ENCODE measurements around the gene CFAP299.

CFAP299 gene

DNA sequence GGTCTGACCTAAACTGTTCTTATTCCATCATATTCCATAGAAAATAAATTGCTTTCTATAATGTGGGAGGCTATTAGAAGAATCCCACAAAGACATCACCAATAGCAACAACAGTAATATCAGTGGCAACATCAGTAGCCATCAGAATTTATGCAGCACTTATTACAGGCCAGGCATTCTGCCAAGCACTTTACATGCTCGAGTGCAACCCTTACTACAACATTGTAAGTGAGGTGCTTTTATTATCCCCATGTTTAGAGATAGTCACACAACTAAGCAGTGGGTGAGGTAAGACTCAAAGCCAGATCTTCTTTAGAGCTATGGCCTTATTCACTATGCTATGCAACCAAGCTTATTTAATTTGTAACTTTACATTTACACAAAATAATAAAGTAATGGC, 377.9 kb downstream of the CFAP299 start:
- Histone ChIP-seq H3K4me1 (ENCODE audit: control extremely low read depth in 1 of 4, control insufficient read depth in 4 of 4, insufficient read depth in 4 of 4, low read length in 3 of 4) (no peaks in the 10 kb centered on the region), H3K36me3 (ENCODE audit: control insufficient read depth in 4 of 4, insufficient read depth in 4 of 4, low read length in 3 of 4) (no peaks in the 10 kb centered on the region), H3K4me3 (ENCODE audit: control insufficient read depth in 1 of 7, extremely low read depth in 1 of 7, insufficient read depth in 4 of 7, low read depth in 2 of 7, low read length in 6 of 7) (no peak overlapping the region), H3K27me3 (replicated peaks in 2 of 5; ENCODE audit: control insufficient read depth in 4 of 5, insufficient read depth in 5 of 5, low read length in 4 of 5) (no peaks in the 10 kb centered on the region), H3K27ac (ENCODE audit: insufficient read depth in 1 of 2, low read depth in 1 of 2, low read length in 2 of 2, poor library complexity in 1 of 2, severe bottlenecking in 2 of 2) (no peak overlapping the region), H3K9me3 (ENCODE audit: control extremely low read depth in 1 of 5, control insufficient read depth in 4 of 5, insufficient read depth in 2 of 5, low read depth in 1 of 5, low read length in 4 of 5) (no peaks in the 10 kb centered on the region)
- 100% methylated on average over 1 of the region's 1 CpG for WGBS (ENCODE audit: insufficient coverage)
- ChIA-PET POLR2A (no interaction called here), CTCF (no interaction called here)
- DNase-seq = no peak

GRCh38 chr4:80717204-80717603, 381.7 kb downstream of the CFAP299 start:
- DNase-seq = no peak
- peaks cover 0 to 2% (median 0%) of the 10 kb centered on the region in 5 experiments for H3K27me3 ChIP-seq (replicated peaks in 2 of 5; ENCODE audit: control insufficient read depth in 4 of 5, insufficient read depth in 5 of 5, low read length in 4 of 5)

DNA sequence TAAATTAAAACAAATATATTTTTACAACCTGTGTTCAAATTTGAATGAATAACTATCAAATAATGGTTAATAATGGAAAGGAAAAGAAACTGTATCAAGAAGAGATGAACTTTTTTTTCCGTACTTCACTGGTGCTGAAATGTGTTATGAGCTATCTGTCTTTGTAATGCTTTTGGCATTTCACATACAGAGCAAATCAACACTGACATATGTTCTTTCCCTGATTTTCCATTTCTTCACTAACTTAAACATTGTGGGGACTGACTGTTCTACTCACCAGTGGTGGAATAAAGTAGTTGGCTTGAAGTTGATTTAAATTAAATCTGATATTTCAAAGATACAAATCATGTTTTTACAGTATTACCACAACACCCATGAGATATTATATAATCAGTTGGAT, 390.9 kb downstream of the CFAP299 start:
- H3K4me3 ChIP-seq (ENCODE audit: control insufficient read depth in 1 of 7, extremely low read depth in 1 of 7, insufficient read depth in 4 of 7, low read depth in 2 of 7, low read length in 6 of 7) = no peak overlapping the region

More at GRCh38 chr4:80717204-80717603, 381.7 kb downstream of the CFAP299 start:
- POLR2A ChIA-PET = no interaction called here
- Histone ChIP-seq H3K27ac (ENCODE audit: insufficient read depth in 1 of 2, low read depth in 1 of 2, low read length in 2 of 2, poor library complexity in 1 of 2, severe bottlenecking in 2 of 2) (no peak overlapping the region), H3K4me1 (ENCODE audit: control extremely low read depth in 1 of 4, control insufficient read depth in 4 of 4, insufficient read depth in 4 of 4, low read length in 3 of 4) (no peaks in the 10 kb centered on the region), H3K4me3 (ENCODE audit: control insufficient read depth in 1 of 7, extremely low read depth in 1 of 7, insufficient read depth in 4 of 7, low read depth in 2 of 7, low read length in 6 of 7) (no peak overlapping the region), H3K36me3 (ENCODE audit: control insufficient read depth in 4 of 4, insufficient read depth in 4 of 4, low read length in 3 of 4) (no peaks in the 10 kb centered on the region), H3K9me3 (ENCODE audit: control extremely low read depth in 1 of 5, control insufficient read depth in 4 of 5, insufficient read depth in 2 of 5, low read depth in 1 of 5, low read length in 4 of 5) (peaks cover 0 to 17% (median 4%) of the 10 kb centered on the region in 5 experiments)
- 90% methylated on average over 2 of the region's 2 CpGs for WGBS (ENCODE audit: insufficient coverage)
- CTCF ChIA-PET = no interaction called here

GRCh38 chr4:80730158-80730557, 394.6 kb downstream of the CFAP299 start:
- Histone ChIP-seq H3K9me3 (ENCODE audit: control extremely low read depth in 1 of 5, control insufficient read depth in 4 of 5, insufficient read depth in 2 of 5, low read depth in 1 of 5, low read length in 4 of 5) (peaks cover 0 to 3% (median 0%) of the 10 kb centered on the region in 5 experiments), H3K4me1 (ENCODE audit: control extremely low read depth in 1 of 4, control insufficient read depth in 4 of 4, insufficient read depth in 4 of 4, low read length in 3 of 4) (no peaks in the 10 kb centered on the region), H3K36me3 (ENCODE audit: control insufficient read depth in 4 of 4, insufficient read depth in 4 of 4, low read length in 3 of 4) (no peaks in the 10 kb centered on the region), H3K27me3 (replicated peaks in 2 of 5; ENCODE audit: control insufficient read depth in 4 of 5, insufficient read depth in 5 of 5, low read length in 4 of 5) (peaks cover 0 to 12% (median 0%) of the 10 kb centered on the region in 5 experiments), H3K27ac (ENCODE audit: insufficient read depth in 1 of 2, low read depth in 1 of 2, low read length in 2 of 2, poor library complexity in 1 of 2, severe bottlenecking in 2 of 2) (no peak overlapping the region), H3K4me3 (ENCODE audit: control insufficient read depth in 1 of 7, extremely low read depth in 1 of 7, insufficient read depth in 4 of 7, low read depth in 2 of 7, low read length in 6 of 7) (no peak overlapping the region)
- POLR2A ChIA-PET = no interaction called here
- CTCF ChIA-PET = no interaction called here
- WGBS (ENCODE audit: insufficient coverage) = no CpG with 5 or more reads among the region's 1 CpG
- no peak for DNase-seq

More for the DNA sequence above, 390.9 kb downstream of the CFAP299 start:
- no peaks in the 10 kb centered on the region for H3K4me1 ChIP-seq (ENCODE audit: control extremely low read depth in 1 of 4, control insufficient read depth in 4 of 4, insufficient read depth in 4 of 4, low read length in 3 of 4)
- no peaks in the 10 kb centered on the region for H3K36me3 ChIP-seq (ENCODE audit: control insufficient read depth in 4 of 4, insufficient read depth in 4 of 4, low read length in 3 of 4)
- no peak for DNase-seq
- peaks cover 0 to 6% (median 0%) of the 10 kb centered on the region in 5 experiments for H3K9me3 ChIP-seq (ENCODE audit: control extremely low read depth in 1 of 5, control insufficient read depth in 4 of 5, insufficient read depth in 2 of 5, low read depth in 1 of 5, low read length in 4 of 5)
- ChIA-PET POLR2A (no interaction called here), CTCF (no interaction called here)
- no peak overlapping the region for H3K27ac ChIP-seq (ENCODE audit: insufficient read depth in 1 of 2, low read depth in 1 of 2, low read length in 2 of 2, poor library complexity in 1 of 2, severe bottlenecking in 2 of 2)
- WGBS (ENCODE audit: insufficient coverage) = no CpG with 5 or more reads among the region's 1 CpG
- peaks cover 0 to 10% (median 0%) of the 10 kb centered on the region in 5 experiments for H3K27me3 ChIP-seq (replicated peaks in 2 of 5; ENCODE audit: control insufficient read depth in 4 of 5, insufficient read depth in 5 of 5, low read length in 4 of 5)

DNA sequence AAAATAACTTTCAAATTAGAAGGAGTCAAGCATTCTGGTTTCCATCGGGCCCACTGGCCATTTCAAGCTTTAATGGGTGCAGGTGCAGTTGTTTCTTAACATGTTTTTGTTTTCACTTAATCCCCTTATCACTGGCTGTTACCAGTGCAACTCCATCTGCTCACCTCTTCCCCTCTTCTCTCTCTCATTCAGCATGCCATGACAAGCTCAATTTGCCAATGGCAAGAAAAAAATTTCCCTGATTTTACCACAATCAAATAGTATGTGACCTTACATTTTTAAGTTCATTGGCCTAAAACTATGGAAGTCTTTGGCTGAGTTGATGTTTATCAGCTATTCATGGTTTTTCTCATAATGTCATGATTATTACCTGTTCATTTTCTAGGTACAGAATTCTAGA, 395.9 kb downstream of the CFAP299 start:
- no peak for DNase-seq
- peaks cover 0 to 3% (median 1%) of the 10 kb centered on the region in 5 experiments for H3K9me3 ChIP-seq (ENCODE audit: control extremely low read depth in 1 of 5, control insufficient read depth in 4 of 5, insufficient read depth in 2 of 5, low read depth in 1 of 5, low read length in 4 of 5)

GRCh38 chr4:80732010-80732409, 396.5 kb downstream of the CFAP299 start:
- Histone ChIP-seq H3K4me3 (ENCODE audit: control insufficient read depth in 1 of 7, extremely low read depth in 1 of 7, insufficient read depth in 4 of 7, low read depth in 2 of 7, low read length in 6 of 7) (no peak overlapping the region), H3K27ac (ENCODE audit: insufficient read depth in 1 of 2, low read depth in 1 of 2, low read length in 2 of 2, poor library complexity in 1 of 2, severe bottlenecking in 2 of 2) (no peak overlapping the region), H3K4me1 (ENCODE audit: control extremely low read depth in 1 of 4, control insufficient read depth in 4 of 4, insufficient read depth in 4 of 4, low read length in 3 of 4) (no peaks in the 10 kb centered on the region), H3K9me3 (ENCODE audit: control extremely low read depth in 1 of 5, control insufficient read depth in 4 of 5, insufficient read depth in 2 of 5, low read depth in 1 of 5, low read length in 4 of 5) (peaks cover 0 to 3% (median 1%) of the 10 kb centered on the region in 5 experiments), H3K27me3 (replicated peaks in 2 of 5; ENCODE audit: control insufficient read depth in 4 of 5, insufficient read depth in 5 of 5, low read length in 4 of 5) (peaks cover 0 to 12% (median 0%) of the 10 kb centered on the region in 5 experiments), H3K36me3 (ENCODE audit: control insufficient read depth in 4 of 4, insufficient read depth in 4 of 4, low read length in 3 of 4) (no peaks in the 10 kb centered on the region)
- ChIA-PET POLR2A (no interaction called here), CTCF (no interaction called here)
- WGBS (ENCODE audit: insufficient coverage) = no CpG with 5 or more reads among the region's 1 CpG
- no peak for DNase-seq

More for the DNA sequence above, 395.9 kb downstream of the CFAP299 start:
- Histone ChIP-seq H3K27ac (ENCODE audit: insufficient read depth in 1 of 2, low read depth in 1 of 2, low read length in 2 of 2, poor library complexity in 1 of 2, severe bottlenecking in 2 of 2) (no peak overlapping the region), H3K36me3 (ENCODE audit: control insufficient read depth in 4 of 4, insufficient read depth in 4 of 4, low read length in 3 of 4) (no peaks in the 10 kb centered on the region), H3K4me1 (ENCODE audit: control extremely low read depth in 1 of 4, control insufficient read depth in 4 of 4, insufficient read depth in 4 of 4, low read length in 3 of 4) (no peaks in the 10 kb centered on the region), H3K4me3 (ENCODE audit: control insufficient read depth in 1 of 7, extremely low read depth in 1 of 7, insufficient read depth in 4 of 7, low read depth in 2 of 7, low read length in 6 of 7) (no peak overlapping the region), H3K27me3 (replicated peaks in 2 of 5; ENCODE audit: control insufficient read depth in 4 of 5, insufficient read depth in 5 of 5, low read length in 4 of 5) (peaks cover 0 to 12% (median 0%) of the 10 kb centered on the region in 5 experiments)
- POLR2A ChIA-PET = no interaction called here
- 100% methylated on average over 1 of the region's 1 CpG for WGBS (ENCODE audit: insufficient coverage)
- CTCF ChIA-PET = no interaction called here

- ChIA-PET CTCF (no interaction called here), POLR2A (no interaction called here)
- H3K9me3 ChIP-seq (ENCODE audit: control extremely low read depth in 1 of 5, control insufficient read depth in 4 of 5, insufficient read depth in 2 of 5, low read depth in 1 of 5, low read length in 4 of 5) = peaks cover 0 to 16% (median 1%) of the 10 kb centered on the region in 5 experiments
- no peak overlapping the region for H3K27ac ChIP-seq (ENCODE audit: insufficient read depth in 1 of 2, low read depth in 1 of 2, low read length in 2 of 2, poor library complexity in 1 of 2, severe bottlenecking in 2 of 2)
- WGBS (ENCODE audit: insufficient coverage) = 93% methylated on average over 2 of the region's 2 CpGs
- no peak for DNase-seq
- no peaks in the 10 kb centered on the region for H3K4me1 ChIP-seq (ENCODE audit: control extremely low read depth in 1 of 4, control insufficient read depth in 4 of 4, insufficient read depth in 4 of 4, low read length in 3 of 4)
- no peaks in the 10 kb centered on the region for H3K27me3 ChIP-seq (replicated peaks in 2 of 5; ENCODE audit: control insufficient read depth in 4 of 5, insufficient read depth in 5 of 5, low read length in 4 of 5)
- H3K36me3 ChIP-seq (ENCODE audit: control insufficient read depth in 4 of 4, insufficient read depth in 4 of 4, low read length in 3 of 4) = no peaks in the 10 kb centered on the region
- H3K4me3 ChIP-seq (ENCODE audit: control insufficient read depth in 1 of 7, extremely low read depth in 1 of 7, insufficient read depth in 4 of 7, low read depth in 2 of 7, low read length in 6 of 7) = no peak overlapping the region
Measured at GRCh38 chr4:80740375-80740774, 404.8 kb downstream of the CFAP299 start.
